HG02763 (cell line): ENCODE data around the gene ARMC2.

Source experiments
- ATAC-seq: cut with Tn5 transposase; IDR thresholded peaks from one replicate; pipeline ENCODE4 v1.9.1; 2021; ENCODE audit warnings: mild to moderate bottlenecking, moderate library complexity; ENCODE audit not compliant: unreplicated experiment

Gene ARMC2

GRCh38 chr6:109009962-109010704 lies 161.9 kb downstream of the ARMC2 start:
- ATAC-seq = no peak

- no peak for ATAC-seq
Measured at GRCh38 chr6:109010705-109011102, 162.5 kb downstream of the ARMC2 start.

- no peak for ATAC-seq
Measured at GRCh38 chr6:109013656-109014305, 165.6 kb downstream of the ARMC2 start.

GRCh38 chr6:109014606-109015005 lies 166.4 kb downstream of the ARMC2 start:
- ATAC-seq = no peak

- ATAC-seq = no peak
Measured at GRCh38 chr6:109015176-109015575, 167.0 kb downstream of the ARMC2 start.

DNA sequence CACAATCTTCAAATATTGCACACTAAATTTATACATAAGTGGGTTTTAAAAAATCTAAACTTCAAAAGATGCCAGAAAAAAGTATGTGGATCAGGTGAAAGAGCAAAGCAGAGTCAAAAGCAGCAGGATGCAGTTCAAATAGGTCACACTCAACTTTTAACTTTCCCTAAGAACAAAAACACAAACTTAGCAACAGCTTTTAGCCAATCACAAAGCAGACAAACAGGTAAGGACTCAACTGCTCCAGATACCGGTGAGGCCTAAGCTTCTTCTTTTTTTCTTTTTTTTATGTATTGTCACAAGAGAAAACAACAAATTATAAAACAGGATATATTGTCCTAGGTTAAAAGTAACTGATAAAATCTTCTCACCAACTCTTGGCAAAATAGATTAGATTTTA lies 171.7 kb downstream of the ARMC2 start:
- no peak for ATAC-seq

DNA sequence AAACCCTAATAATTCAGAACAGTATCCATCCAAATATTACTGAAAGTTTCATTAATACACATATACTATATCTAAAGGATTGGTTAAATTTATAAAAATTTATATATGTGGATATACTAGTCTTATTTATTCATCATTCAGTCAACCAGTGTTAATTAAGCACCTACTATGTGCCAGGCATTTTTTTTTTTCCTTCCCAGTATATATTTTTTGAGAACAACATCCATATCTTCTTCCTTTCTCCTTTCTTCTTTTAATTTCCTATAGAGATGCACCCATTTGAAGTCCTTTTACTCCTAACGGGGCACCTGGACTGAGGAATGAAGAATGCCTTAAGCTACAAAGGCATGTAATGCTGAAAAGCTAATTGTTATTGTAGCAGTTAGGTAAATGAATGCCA lies 173.6 kb downstream of the ARMC2 start:
- no peak for ATAC-seq

- no peak for ATAC-seq
Measured at GRCh38 chr6:109023356-109023925, 175.2 kb downstream of the ARMC2 start.
